ENCODE data around the gene PRAMEF4.
"Not testable (repeated sequence)": the region's sequence is repeated elsewhere in the genome, so short reads cannot be mapped to it uniquely, and the experiment has no call there.

The PRAMEF4 gene

DNA sequence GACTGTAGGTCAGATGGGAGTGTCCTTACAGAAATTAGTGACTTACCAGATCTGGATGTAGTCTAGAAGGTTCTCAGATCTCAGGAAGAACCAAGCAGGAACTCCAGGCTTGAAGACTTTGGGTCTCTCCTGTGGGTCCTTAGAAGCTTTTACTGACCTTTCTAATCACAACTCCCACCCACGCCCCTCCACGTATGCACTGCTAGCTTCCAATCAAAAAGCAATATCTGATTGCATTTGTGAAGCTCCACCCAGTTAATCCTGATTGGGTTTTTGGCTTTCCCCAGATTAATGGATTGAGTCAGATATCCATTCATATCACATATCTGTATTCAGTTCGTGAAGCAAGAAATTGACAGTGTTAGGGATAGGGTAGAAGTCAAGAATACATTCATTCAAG, at the start of gene PRAMEF4:
Gene PRAMEF4 (minus strand): TSS at position 101 of the 400 bp plus-strand sequence. CDS start 2,807 bp downstream, outside the sequence.
- not testable (repeated sequence) for DNase-seq

DNA sequence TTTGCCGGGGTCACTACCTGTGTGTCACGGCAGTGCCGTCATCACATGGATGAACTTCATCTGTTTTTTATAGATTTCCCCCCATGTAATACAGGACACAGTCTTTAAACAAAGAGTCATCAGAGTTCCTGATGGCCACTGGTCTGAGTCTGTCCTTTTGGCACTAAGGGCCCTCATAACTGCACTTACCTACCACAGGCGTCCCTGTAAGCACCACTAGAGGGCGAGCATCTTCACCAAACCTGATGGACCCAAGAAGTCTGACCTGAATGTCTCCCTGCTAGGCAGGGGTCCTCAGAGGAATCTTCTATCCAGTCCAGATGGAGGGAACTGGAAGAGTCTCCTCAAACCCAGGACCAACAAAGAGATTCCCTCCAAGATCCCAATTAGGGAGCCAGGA, 38.4 kb upstream of the PRAMEF4 start:
- not testable (repeated sequence) for DNase-seq

DNA sequence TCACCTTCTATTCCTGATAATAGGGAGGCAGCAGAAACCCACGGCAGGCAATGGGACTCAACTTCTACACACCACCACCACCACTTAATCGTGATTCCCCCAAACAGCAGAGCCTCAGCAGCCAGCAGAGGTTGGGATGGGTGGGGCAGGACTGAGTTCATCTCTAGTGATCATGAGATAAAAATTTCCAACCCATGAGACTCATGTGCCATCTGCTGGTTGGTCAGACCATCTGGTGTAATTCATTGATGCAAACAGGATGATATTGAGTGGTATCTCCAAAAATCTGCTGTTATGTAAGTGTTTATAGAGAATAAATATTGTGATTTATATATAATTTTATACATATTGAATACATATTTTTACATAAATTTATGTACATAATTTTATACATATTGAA, 35.7 kb upstream of the PRAMEF4 start:
- not testable (repeated sequence) for DNase-seq

- not testable (repeated sequence) for DNase-seq
These were observed 30.3 kb upstream of the PRAMEF4 start, which contains the start of gene PRAMEF7 for GRCh38 chr1:12916310-12916709. TSS of gene PRAMEF7 (plus strand) at chr1:12916610. CDS start at chr1:12917693, 1,083 bp downstream.

GRCh38 chr1:12903793-12904572, 18.0 kb upstream of the PRAMEF4 start:
- DNase-seq = not testable (repeated sequence)

GRCh38 chr1:12899186-12899585, 13.2 kb upstream of the PRAMEF4 start:
- DNase-seq = not testable (repeated sequence)

DNA sequence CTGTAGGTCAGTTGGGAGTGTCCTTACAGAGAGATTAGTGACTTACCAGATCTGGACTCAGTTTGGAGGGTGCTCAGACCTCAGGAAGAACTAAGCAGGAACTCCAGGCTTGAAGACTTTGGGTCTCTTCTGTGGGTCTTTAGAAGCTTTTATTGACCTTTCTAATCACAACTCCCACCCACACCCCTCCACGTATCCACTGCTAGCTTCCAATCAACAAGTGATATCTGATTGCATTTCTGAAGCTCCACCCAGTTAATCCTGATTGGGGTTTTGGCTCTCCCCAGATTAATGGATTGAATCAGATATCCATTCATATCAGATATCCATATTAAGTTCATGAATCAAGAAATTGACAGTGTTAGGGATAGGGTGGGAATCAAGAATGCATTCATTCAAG, 12.2 kb upstream of the PRAMEF4 start, which contains the start of gene PRAMEF10:
Gene PRAMEF10 (minus strand): TSS at position 101 of the 400 bp plus-strand sequence. CDS start 2,423 bp downstream, outside the sequence.
- DNase-seq = not testable (repeated sequence)

GRCh38 chr1:12878453-12878852, 7.5 kb downstream of the PRAMEF4 start:
- not testable (repeated sequence) for DNase-seq

GRCh38 chr1:12863131-12863880, 22.7 kb downstream of the PRAMEF4 start:
- not testable (repeated sequence) for DNase-seq

DNA sequence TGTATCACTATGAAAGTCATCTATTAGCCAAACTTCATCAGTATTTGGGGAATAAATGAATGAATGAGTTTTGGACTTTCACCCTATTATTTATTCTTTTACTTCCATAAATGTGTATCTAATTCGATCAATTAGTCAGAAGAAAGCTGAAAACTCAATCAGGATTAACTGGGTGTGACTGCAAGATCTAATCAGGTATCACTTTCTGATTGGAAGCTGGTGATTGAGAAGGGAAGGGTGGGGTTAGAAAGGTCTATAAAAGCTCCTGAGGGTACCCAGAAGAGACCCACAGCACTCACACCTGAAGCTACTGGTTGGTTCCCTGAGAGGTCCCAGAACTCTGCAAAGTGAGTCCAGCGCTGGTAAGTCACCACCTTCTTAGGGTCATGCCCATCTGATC, 29.2 kb downstream of the PRAMEF4 start, which contains the start of gene PRAMEF2:
Gene PRAMEF2 (plus strand): TSS at position 301 of the 400 bp plus-strand sequence. CDS start 1,924 bp downstream, outside the sequence.
- not testable (repeated sequence) for DNase-seq

- DNase-seq = no peak
These were observed 34.2 kb downstream of the PRAMEF4 start for GRCh38 chr1:12851779-12852178.

DNA sequence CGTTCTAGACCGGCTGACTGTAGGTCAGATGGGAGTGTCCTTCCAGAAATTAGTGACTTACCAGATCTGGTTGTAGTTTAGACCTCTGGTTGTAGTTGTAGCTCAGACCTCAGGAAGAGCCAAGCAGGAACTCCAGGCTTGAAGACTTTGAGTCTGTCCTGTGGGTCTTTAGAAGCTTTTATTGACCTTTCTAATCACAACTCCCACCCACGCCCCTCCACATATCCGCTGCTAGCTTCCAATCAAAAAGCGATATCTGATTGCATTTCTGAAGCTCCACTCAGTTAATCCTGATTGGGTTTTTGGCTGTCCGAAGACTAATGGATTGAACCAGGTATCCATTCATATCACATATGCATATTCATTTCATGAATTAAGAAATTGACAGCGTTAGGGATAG, 37.4 kb downstream of the PRAMEF4 start, which contains the start of gene HNRNPCL1:
Gene HNRNPCL1 (minus strand): TSS at position 101 of the 400 bp plus-strand sequence. CDS start 431 bp downstream, outside the sequence.
- not testable (repeated sequence) for DNase-seq

DNA sequence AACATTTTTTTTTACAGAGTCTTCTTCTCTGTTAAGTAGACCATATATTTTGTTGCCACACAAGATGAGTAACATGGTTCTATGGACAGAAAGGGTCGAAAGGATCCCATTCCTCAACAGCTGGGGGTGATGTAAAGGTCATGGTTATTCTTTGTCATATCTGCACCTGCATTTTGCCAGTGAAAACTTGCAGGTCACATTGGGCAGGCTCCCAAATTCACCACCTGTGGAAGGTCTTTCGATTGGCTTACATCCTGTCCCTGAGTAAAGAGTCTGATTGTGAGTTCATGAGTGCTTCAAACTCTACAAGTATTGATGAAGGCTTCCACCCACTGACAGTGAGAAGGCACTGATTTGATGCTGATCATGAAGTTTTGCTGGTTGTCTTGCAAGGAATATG, 52.8 kb downstream of the PRAMEF4 start:
- DNase-seq = not testable (repeated sequence)

DNA sequence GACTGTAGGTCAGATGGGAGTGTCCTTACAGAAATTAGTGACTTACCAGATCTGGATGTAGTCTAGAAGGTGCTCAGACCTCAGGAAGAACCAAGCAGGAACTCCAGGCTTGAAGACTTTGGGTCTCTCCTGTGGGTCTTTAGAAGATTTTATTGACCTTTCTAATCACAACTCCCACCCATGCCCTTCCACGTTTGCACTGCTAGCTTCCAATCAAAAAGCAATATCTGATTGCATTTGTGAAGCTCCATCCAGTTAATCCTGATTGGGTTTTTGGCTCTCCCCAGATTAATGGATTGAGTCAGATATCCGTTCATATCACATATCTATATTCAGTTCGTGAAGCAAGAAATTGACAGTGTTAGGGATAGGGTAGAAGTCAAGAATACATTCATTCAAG, 54.7 kb downstream of the PRAMEF4 start, which contains the start of gene PRAMEF11:
Gene PRAMEF11 (minus strand): TSS at position 101 of the 400 bp plus-strand sequence. CDS start 2,621 bp downstream, outside the sequence.
- DNase-seq = not testable (repeated sequence)
